Effector CD4-positive, alpha-beta T cell (primary cell): ENCODE data around the gene RHOT2.

Experiments used
- DNase-seq: peaks from one replicate; pipeline ENCODE4 v3.0.0-alpha.2; 2020

Gene RHOT2

DNA sequence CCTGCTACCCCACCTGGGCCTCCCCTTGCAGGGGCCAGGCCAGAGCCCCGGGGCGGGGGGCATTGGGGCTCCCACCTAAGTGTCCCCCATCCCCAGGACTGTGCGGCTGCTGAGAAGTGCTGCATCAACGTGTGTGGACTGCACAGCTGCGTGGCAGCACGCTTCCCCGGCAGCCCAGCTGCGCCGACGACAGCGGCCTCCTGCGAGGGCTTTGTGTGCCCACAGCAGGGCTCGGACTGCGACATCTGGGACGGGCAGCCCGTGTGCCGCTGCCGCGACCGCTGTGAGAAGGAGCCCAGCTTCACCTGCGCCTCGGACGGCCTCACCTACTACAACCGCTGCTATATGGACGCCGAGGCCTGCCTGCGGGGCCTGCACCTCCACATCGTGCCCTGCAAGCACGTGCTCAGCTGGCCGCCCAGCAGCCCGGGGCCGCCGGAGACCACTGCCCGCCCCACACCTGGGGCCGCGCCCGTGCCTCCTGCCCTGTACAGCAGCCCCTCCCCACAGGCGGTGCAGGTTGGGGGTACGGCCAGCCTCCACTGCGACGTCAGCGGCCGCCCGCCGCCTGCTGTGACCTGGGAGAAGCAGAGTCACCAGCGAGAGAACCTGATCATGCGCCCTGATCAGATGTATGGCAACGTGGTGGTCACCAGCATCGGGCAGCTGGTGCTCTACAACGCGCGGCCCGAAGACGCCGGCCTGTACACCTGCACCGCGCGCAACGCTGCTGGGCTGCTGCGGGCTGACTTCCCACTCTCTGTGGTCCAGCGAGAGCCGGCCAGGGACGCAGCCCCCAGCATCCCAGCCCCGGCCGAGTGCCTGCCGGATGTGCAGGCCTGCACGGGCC lies 35.2 kb upstream of the RHOT2 start:
- DNase-seq = no peak

DNA sequence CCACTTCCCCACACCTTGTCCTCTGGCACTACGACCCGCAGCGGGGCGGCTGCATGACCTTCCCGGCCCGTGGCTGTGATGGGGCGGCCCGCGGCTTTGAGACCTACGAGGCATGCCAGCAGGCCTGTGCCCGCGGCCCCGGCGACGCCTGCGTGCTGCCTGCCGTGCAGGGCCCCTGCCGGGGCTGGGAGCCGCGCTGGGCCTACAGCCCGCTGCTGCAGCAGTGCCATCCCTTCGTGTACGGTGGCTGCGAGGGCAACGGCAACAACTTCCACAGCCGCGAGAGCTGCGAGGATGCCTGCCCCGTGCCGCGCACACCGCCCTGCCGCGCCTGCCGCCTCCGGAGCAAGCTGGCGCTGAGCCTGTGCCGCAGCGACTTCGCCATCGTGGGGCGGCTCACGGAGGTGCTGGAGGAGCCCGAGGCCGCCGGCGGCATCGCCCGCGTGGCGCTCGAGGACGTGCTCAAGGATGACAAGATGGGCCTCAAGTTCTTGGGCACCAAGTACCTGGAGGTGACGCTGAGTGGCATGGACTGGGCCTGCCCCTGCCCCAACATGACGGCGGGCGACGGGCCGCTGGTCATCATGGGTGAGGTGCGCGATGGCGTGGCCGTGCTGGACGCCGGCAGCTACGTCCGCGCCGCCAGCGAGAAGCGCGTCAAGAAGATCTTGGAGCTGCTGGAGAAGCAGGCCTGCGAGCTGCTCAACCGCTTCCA lies 34.4 kb upstream of the RHOT2 start:
- no peak for DNase-seq

DNA sequence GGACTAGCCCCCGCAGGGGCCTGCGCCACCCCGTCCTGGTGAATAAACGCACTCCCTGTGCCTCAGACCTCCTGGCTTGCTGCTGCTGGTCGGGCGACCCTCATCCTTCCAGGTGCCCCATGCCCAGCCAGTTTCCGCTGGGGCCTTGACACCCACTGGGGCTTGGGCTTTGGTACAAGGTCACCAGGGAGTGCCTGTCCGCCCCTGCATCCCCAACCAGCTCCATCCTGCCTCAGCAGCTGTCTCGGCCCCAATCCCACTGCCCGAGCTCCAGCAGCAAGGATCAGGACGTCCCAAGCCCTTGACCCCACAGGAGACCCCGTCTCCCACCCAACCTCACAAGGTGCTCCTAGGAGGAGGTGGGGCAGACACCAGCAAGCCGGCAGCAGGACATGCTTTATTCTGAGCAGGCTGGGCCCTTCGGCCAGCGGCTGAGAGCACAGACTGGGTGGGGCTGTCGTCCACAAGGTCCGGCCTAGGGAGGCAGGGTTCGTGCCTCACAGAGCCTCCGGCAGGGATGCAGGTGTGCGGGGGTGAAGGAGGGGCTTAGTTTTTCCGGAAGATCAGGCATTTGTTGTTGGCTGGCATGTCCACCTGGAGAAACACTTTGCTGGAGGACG lies 33.8 kb upstream of the RHOT2 start:
- no peak for DNase-seq

DNA sequence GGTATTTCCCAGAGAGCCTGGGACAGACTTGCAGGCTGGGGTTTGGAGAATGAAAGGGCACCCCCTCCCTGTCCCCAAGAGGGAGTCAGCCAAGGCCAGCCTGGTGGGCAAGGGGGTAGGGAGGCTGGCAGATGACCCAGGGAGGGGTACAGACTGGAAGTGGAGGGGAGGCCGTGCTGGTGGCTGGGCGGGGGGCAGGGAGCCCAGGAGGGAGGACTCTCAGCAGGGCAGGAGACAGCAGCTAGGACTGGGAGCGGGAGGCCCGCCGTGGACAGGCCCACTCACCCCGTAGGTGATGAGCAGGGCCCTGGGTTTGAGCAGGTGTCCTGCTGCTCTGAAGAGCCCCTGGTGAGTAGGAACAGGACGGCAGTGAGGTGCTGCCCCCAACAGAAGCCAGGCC lies 32.9 kb upstream of the RHOT2 start:
- DNase-seq = no peak

DNA sequence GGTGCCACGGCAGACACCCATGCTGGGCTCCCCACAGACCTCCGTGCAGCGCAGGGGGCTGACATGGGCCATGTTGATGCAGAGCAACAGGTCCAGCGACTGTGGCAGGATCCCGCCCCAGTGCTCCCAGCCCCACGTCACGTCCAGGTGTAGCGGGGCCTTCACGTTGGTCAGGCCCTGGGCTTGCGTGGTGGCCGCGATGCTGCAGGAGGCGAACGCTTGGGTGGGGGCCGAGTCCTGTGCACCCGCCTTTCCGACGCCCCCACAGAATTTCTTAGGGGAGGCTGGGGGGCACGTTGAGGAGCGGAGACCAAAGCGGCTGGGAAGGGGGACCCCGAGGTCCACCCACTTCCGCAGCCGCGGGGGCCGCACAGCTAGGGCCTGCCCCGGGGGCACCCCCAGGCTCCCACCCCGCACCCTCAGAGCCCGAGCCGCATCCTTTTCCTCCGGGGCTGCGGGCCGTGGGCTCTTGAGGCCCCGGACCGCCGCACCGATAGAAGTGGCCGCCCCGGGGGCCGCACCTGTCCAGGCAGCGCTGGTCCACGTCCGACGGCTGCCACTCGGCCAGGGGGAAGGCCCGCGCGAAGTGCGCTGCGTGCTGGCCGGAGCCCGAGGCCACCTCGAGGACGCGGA lies 32.2 kb upstream of the RHOT2 start:
- no peak for DNase-seq

DNA sequence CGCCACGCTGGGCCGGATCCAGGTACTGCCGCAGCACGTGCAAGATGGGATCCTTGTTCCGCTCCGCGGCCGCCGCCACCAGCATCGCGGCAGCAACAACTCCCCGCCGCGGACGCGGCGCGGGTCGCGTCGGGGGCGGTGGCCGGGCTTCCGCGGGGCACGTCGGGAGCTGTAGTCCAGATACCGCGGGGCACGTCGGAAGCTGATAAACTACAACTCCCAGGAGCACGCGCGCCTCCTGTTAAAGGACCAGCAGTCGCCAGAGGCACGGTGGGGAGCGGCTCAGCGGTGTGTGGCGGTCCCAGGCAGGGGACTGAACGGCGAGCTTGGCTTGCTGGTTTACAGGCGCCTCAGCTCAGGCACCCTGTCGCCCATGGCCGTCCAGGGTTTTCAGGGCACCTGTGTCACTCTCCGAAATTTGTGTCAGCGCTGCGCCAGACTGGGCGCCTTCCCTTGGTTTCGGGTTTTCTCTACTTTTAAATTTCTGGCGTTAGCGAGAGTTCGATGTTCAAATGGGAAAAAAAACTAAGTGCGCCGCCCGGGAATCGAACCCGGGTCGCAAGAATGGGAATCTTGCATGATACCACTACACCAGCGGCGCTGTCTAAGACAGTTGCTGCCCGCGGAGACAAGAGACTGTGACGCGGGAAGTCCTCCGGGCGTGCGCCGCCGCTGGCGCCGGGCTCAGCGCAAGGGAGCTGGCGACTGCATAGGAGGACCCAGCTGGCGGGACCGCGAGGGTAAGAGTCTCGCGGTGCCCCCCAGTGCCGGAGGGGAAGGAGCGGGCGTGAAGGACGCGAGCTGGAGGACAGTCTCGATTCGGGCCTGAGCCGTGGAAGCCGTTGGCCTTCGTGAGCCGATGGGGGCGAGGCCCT lies 31.5 kb upstream of the RHOT2 start, which contains the start of gene METTL26:
Gene METTL26 (minus strand): TSS at position 100 of the 875 bp plus-strand sequence. CDS start 15 bp downstream, at position 85.
- DNase-seq = peak; percentile 93

DNA sequence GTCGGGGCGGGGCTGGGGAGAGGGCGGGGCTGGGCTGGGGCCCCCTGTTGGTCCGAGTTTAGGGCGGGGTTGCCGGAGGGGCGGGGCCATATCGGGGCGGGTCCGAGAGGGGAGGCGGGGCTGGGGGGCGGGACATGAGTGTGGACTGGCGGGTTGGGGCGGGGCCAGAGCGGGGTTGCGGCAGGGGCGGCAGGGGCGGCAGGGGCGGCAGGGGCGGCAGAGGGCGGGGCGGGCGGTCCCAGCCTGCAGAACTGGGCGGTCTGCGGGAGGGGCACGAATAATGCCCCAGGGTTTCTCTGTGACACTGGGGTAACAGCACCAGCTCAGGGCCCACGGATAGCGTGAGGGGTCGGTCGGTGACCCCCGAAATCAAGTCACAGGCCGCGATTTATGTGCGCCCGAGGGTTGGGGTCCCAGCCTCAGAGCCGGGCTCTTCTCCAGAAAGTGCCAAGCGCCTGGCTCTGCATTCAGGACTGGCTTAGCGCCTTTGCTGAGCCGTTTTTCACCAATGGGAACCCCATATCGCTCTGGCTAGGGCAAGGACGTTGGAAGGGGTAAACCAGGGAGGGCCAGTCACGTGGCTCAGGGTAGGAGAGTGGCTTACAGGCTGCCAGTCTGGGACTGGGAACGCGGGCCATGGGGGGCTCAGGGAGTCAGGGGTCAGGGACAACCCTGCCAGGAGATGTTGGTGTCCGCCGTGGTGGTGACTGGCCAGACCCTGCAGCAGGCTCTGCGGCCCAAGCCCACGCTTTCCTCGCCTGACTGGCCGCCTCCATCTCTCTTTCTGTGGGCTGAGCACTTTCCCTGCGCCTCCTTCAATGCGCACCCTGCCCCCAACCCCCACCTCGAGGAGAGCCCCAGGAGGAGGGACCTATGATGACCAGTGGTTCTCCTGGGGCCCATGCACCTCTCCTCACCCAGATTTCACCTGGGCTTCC lies 30.6 kb upstream of the RHOT2 start:
- peak; percentile 79 for DNase-seq

DNA sequence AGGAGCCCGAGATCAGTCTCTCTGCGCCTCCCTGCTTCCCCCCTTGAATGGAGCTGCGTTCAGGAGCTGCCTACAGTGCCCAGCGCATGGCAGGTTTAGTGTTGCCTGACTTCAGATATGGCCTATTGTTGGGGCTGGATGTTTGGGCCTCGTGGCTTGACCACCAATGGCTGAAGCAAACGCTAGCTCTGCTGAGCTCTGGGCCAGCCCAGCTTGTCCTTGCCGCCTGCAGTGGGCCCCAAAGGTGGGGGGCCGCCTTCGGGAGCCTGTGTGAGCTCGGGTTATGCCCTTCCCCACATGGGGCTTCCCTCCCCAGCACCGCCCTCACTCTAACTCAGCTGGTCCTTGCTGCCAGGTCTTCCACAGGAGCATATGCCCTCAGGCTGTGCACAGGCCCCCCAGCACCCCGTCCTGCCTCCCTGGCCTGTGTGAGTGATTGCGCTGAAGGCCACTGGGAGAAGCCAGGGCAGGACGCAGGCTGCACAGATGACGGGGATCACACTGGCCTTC lies 29.8 kb upstream of the RHOT2 start:
- DNase-seq = no peak

DNA sequence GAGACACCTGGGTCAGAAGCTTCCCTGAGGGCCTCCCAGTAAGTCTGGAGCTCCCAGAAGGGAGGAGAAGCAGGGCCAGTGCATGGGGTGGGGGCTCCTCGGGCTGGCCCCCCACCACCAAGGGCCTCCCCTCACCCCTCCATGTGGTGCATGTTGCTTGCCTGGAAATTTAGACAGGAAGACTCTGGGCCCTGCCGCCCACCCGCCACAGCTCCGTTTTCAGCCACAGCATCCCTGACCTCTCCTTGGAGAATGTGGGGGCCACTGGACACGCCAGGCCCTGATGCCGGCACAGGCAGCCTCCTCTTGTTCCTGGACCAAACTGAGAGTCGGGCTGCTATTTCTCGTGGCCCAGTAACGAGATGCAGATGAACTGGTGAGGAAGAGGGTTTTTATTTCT lies 29.1 kb upstream of the RHOT2 start:
- DNase-seq = no peak

DNA sequence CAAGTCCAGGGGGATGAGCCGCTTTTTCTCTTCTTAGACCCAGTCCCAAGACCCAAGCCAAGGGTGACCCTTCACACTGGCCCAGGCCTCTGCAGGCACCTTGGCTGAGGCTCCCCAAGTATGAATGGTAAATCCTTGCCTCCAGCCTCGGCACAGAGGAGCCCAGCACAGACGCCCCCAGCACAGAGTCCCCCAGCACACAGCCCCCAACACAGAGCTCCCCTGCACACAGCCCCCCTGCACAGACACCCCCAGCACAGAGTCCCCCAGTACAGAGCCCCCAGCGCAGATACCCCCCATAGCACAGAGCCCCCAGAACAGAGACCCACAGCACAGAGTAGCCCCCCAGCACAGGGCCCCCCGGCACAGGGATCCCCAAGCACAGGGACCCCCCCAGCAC lies 27.3 kb upstream of the RHOT2 start:
- no peak for DNase-seq

DNA sequence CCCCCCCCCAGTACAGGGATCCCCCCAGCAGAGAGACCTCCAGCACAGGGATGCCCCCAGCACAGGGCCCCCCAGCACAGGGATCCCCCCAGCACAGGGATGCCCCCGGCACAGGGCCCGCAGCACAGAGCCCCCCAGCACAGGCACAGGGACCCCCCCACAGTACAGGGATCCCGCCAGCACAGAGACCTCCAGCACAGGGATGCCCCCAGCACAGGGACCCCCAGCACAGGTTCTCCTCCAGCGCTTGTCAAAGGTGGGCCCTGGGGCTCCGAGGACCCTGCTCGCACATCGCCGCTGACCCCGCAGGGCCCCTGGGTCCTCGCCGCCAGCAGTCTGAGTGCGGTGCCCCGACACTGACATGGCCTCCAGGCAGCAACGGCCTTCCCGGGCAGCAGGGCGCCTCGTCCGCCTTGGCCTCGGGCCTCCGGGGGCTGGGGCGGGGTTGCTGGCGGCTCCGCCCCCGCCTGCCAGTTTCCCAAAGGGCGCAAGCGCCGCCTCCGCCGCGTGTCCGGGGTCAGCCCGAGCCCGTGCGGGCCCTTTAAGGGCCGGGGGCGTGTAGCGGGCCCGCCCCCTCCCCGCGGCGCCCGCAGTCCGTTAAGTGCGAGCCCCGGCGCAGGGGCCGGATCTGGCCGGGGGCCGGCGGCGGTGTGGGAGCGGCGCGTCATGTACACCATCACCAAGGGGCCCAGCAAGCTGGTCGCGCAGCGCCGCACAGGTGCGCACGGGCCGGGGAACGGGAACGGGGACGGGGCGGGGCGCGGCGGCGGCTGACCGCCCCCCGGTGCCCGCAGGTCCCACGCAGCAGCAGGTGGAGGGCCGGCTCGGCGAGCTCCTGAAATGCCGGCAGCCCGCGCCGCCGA lies 26.4 kb upstream of the RHOT2 start, which contains the start of gene MCRIP2:
Gene MCRIP2 (plus strand): TSS at position 503 of the 863 bp plus-strand sequence. CDS start 164 bp downstream, at position 667.
- peak; percentile 38 for DNase-seq

DNA sequence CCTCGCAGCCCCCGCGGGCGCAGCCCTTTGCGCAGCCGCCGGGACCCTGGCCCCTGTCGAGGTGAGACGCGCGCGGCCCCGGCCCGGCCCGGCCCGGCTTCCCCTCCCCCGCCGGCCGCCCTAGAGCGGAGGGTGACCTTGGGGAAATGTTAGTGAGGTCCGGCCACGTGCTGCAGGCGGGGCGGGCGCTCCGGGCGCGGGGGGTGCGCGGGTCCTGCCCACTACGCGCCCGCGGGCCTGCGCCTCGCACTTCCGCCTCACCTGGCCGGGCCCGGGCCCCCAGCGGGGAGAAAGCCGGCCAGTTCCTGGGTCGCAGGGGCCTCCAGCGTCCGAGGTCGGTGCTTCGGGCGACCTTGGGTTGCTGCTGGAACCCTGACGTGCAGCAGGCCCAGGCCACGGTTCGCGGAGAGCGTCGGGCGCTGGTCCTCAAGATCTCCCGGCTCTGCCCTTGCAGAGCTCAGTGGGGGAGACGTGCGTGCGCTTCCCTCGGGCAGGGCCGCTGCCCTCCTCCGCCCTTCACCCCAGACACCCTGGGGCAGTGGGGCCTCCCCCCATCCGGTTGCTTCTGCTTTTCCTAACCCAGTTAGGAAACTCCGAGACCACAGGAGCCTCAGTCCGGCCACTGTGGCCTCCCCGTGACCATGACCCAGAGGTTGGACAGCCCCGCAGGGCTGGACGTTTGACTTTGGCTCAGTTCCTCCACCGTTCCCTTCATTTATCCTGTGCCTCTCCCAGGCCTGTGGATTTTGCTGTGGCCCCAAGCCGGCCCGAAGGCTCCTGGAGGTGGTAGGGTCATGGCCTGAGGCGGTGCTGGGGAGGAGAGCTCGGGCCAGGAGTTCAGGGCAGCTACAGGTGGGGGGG lies 25.5 kb upstream of the RHOT2 start:
- no peak for DNase-seq

DNA sequence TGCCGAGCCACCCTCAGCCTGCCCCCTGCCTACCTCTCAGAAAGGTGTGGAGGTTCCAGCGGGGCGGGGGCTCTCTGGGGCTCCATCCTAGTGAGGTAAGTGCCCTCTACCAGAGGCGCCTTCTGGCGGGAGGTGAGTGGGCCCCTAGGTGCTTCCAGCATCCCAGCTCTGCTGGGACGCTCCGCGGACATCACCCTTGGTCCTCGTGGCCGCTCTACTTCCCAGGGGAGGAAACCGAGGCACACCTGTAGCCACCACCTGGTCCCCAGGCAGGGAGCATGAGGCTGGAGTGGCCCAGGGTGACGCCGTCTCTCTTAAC lies 24.9 kb upstream of the RHOT2 start:
- DNase-seq = no peak

DNA sequence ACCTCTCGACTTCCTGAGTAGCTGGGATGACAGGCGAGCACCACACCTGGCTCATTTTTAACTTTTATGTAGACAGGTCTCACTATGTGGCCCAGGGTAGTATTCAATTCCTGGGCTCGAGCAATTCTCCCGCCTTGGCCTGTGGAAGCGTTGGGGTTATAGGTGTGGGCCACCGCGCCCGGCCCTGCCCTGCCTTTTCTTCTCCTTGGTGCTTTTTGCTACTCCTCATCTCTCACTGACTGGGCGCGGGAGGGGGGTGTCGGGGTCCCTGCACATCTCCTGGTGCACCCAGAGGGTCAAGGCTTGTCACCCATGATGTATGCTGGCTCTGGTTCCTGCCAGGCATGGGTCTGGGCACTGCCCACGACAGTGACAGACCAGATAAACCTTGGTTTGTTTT lies 23.4 kb upstream of the RHOT2 start:
- DNase-seq = no peak

DNA sequence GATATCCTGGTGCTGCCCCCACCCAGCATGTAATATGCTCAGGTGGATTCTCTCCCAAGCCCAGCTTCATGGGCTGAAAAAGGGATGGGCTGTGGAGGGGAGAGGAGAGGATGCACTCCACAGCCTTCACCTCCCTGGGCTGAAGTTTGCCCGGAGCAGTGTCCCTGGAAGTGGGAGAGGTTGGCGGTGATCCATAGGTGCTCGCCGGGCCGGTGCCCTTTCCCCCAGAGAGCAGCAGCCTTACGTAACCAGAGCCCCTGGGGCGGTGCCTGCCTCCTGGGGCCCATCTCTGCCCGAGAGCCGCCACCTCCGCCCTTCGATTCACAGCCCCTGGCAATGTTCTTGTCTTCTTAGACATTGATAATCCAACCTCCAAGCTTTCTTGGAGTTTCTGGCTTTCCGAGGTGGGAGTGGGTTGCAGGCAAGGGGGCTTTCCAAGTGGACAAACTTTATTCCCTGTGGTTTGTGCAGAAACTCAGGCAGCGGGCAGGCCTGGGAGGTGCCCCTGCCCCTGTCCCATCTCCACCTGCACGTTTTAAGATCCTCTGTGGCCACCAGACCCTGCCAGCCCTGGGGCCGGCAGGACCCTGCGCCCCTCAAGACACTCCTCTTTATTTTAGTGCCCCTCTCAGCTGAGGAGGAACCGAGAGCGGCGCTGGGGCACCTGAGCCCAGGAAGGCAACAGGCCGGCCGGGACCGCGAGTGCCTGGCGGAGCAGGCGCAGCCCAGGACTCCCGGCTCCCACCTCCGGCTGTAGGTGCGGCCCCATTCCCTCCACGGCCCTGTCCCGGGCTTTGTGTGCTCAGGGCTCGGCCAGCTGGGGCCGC lies 21.9 kb upstream of the RHOT2 start:
- DNase-seq = no peak

DNA sequence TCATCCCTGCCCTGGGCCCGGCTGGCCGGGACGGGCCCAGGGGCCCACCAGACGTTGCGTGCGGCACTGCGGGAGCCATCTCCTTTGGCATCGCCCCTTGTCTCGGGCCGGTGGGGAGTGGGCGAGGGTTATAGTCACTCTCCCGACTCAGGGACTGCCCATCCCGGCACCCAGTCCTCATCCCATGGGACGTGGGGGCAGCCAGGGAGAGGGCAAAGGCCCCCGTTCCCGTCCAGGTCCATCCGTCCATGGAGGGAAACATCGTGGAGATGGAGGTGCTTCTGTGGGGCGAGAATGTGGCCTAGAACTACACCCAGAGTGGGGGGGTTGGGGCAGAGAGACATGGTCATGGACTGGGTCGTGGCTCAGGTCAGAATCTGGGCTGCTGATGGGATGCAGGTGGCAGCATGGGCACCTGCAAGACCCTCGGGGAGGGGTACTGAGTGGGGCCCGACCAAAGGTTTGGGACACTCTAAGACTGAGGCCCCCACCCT lies 21.2 kb upstream of the RHOT2 start:
- DNase-seq = no peak

DNA sequence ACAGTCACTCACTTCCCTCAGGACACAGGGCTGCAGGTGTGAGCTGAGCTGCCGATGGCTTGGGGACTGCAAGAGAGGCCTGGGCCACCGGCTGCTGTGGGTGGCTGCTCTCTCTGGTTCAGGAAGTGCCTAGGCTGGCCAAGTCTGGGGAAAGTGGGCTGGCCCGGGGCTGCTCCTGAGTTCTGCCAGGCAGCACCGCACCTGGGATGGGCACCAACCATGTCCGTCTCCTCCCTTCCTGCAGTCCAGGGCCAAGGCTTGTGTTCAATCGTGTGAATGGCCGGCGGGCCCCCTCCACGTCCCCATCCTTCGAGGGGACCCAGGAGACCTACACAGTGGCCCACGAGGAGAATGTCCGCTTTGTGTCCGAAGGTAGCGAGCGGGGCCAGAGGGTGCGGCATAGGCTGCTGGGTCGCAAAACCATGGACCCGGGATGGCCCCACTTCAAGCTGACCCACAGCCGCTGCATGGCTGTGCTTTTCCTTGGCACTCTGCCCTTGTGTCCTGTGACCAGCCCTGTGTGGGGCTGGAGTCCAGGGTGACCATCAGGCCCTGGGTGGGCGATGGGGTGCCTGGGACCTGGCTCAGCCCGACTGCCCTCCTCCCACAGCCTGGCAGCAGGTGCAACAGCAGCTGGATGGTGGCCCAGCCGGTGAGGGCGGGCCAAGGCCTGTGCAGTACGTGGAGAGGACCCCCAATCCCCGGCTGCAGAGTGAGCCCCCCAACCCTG lies 20.6 kb upstream of the RHOT2 start:
- DNase-seq = no peak
